Heart right ventricle (tissue), 16 donors: Measurements from ENCODE around the gene CERS4. TPM values are rescaled to one million over a fixed set of nuclear protein-coding genes. Genes with fewer than 3 reads are reported as not detected.
"Not testable (repeated sequence)": the region's sequence is repeated elsewhere in the genome, so short reads cannot be mapped to it uniquely, and the experiment has no call there.

Experiments
- ATAC-seq, 8 donors: fragments of 200-7000 bp; cut with Tn5 transposase; one replicate each; pipeline ENCODE4 v1.9.1; 2020; ENCODE audit warnings: mild to moderate bottlenecking in 8 of 8, moderate library complexity in 8 of 8, moderate number of reproducible peaks in 1 of 8
- DNase-seq, 2 donors: peaks; one replicate each; pipeline ENCODE4 v3.0.0-alpha.2; 2020
- H3K27ac ChIP-seq, 10 donors: fragments of 200-600 bp; sonication (generic) in 2 of 10; one replicate each; pipeline versions ENCODE4 v1.5.0 to v1.8.0; 2020 to 2022; ENCODE audit warnings: mild to moderate bottlenecking in 3 of 10
- H3K27me3 ChIP-seq, 7 donors: fragments of 200-600 bp; one replicate each; pipeline ENCODE4 v1.8.0; 2021 to 2022; ENCODE audit warnings: mild to moderate bottlenecking in 2 of 7
- H3K36me3 ChIP-seq, 9 donors: fragments of 200-600 bp; sonication (generic) in 1 of 9; one replicate each; pipeline versions ENCODE4 v1.5.0 to v1.8.0; 2020 to 2022; ENCODE audit warnings: mild to moderate bottlenecking in 2 of 9
- H3K4me1 ChIP-seq, 9 donors: fragments of 200-600 bp; sonication (generic) in 1 of 9; one replicate each; pipeline versions ENCODE4 v1.5.0 to v1.8.0; 2020 to 2022; ENCODE audit warnings: mild to moderate bottlenecking in 4 of 9
- H3K4me3 ChIP-seq, 10 donors: fragments of 200-600 bp; sonication (generic) in 2 of 10; one replicate each; pipeline versions ENCODE4 v1.5.0 to v1.8.0; 2020 to 2022; ENCODE audit warnings: mild to moderate bottlenecking in 7 of 10, moderate library complexity in 2 of 10
- H3K9me3 ChIP-seq, 11 donors: fragments of 200-600 bp in 10 of 11; sonication (generic) in 2 of 11; one replicate each; pipeline versions ENCODE4 v1.5.0 to v1.8.0; 2013 to 2022; ENCODE audit warnings: mild to moderate bottlenecking in 2 of 11, control low read depth in 1 of 11, moderate library complexity in 1 of 11
- CTCF ChIP-seq, 9 donors: fragments of 200-600 bp; sonication (generic) in 2 of 9; IDR thresholded peaks; one replicate each; pipeline versions ENCODE4 v1.5.0 to v1.8.0; 2021 to 2022; ENCODE audit warnings: antibody characterized with exemption in 9 of 9, mild to moderate bottlenecking in 5 of 9, moderate library complexity in 1 of 9
- WGBS, 2 donors: extraction: QIAGEN DNeasy Blood & Tissue Kit; methylation state at CpG; one replicate each; pipeline ENCODE4 v1.1.7; 2013; ENCODE audit warnings: inconsistent platforms in 1 of 2; 5-methylcytosine and 5-hydroxymethylcytosine counted together
- intact Hi-C, 10 donors: fragments of 100-400 bp; cut with DNase I; formaldehyde crosslinking; loops; one replicate each; pipeline versions ENCODE4 v1.11.1 to v1.14.2; 2022
- polyA plus RNA-seq, 2 donors: library from polyadenylated mRNA; stranded (reverse); fragments of 200-250 nt; gene quantifications; one replicate each; pipeline ENCODE4 v1.2.3, GENCODE V29; 2013
- total RNA-seq, 10 donors: library from RNA; stranded (reverse); fragmentation: NEBNext Ultra II Directional in 3 of 10; extraction: Animal tissue kit (Norgen Biotek cat#: 25700) in 3 of 10; gene quantifications; one replicate each; pipeline versions ENCODE4 v1.2.1 to v1.2.4, GENCODE V29; 2021 to 2023
- donor health status: Arrhythmogenic right ventricular cardiomyopathy.
- donor health status: ischemic (EF 13 %, LVEDD 7.1; RV severe dilation, severe dysfunction).
- donor health status: healthy with polysubstance abuse.
- donor health status: DM: no; HTN: yes; CAD: no.
- donor health status: DM: no; HTN: no; CAD: no.
- donor health status: ischemic (EF 25% LVEDD 6.9; RV normal size, moderate dysfunction).
- donor health status: ischemic (EF 25% LVEDD 5.7; RV mildly dilated, moderate dysfunction).
- donor health status: healthy.
- donor health status: DM: yes; HTN: yes; CAD: no.
- donor health status: Ischemic cardiomyopathy.
- donor health status: ischemic (EF 35%, LVEDD 5.7; RV mildly dilated, moderate dysfunction).
- donor health status: nonischemic (EF 11% LVEDD 7.7; RV severe dilation, severe dysfunction).
- donor health status: DM: yes; HTN: yes; CAD: no.
- donor health status: PGD.
- donor health status: ischemic (EF 29% LVEDD 5.4; RV normal size, mild dysfunction).
- donor health status: nonischemic (EF 23%, LVEDD 6.1; RV moderate dilation, normal function).

CERS4 gene
- total and polyA plus RNA-seq, 12 donors, result 13.9 to 28.9 (median 17.9) TPM

DNA sequence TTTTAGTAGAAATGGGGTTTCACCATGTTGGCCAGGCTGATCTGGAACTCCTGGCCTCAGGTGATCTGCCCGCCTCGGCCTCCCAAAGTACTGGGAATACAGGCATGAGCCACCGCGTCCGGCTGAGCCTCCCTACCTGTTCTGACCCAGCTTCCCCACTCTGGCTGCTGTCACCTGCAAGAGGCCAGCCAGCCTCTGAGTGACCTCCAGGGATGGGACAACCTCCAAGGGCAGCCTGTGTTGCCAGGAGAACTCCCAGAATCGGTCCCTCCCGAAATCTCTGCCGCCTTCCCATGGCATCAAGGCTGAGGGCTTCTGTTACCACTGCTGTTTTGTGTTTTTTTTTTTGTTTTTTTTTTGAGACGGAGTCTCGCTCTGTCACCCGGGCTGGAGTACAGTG is 11.3 kb downstream of the CERS4 start:
- H3K36me3 ChIP-seq, result peaks cover 0 to 3% (median 0%) of the 10 kb centered on the region in 9 donors
- no peak overlapping the region for H3K4me3 ChIP-seq
- no peaks in the 10 kb centered on the region for H3K27me3 ChIP-seq
- WGBS, 2 donors, result 86% methylated on average over 10 to 11 of the region's 11 CpGs
- H3K4me1 ChIP-seq, result peaks cover 0 to 14% (median 3%) of the 10 kb centered on the region in 9 donors
- intact Hi-C loops, result no loop called here
- no peak overlapping the region for H3K27ac ChIP-seq
- DNase-seq, result no peak
- TF ChIP-seq CTCF (IDR thresholded peaks at IDR 0.05), result no peak
- no peak for ATAC-seq
- H3K9me3 ChIP-seq, result no peaks in the 10 kb centered on the region

DNA sequence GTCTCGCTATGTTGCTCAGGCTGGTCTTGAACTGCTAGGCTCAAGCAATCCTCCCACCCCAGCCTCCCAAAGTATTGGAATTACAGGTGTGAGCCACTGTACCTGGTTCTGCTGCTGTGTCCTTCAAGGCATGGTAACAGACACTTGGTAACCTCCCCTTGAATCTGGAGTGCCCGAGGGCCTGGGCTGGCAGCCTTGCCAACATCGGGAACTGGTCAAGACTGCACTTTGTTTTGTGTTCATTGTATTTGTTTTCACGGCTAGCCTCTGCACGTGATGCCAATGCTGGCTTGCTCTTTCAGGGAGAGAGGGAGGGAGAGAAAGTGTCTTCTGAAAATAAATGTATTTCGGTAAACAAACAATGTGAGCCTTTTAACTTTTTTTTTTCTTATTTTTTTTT is 12.0 kb downstream of the CERS4 start:
- H3K4me3 ChIP-seq, result no peak overlapping the region
- H3K9me3 ChIP-seq, result no peaks in the 10 kb centered on the region
- intact Hi-C loops, result no loop called here
- H3K27ac ChIP-seq, result no peak overlapping the region
- H3K36me3 ChIP-seq, result peaks cover 0 to 3% (median 0%) of the 10 kb centered on the region in 9 donors
- DNase-seq (no peak), ATAC-seq (peak in 1 of 8 donors; percentile 29)
- WGBS, 2 donors, result 56 to 62% methylated on average over 6 of the region's 6 CpGs
- peaks cover 0 to 14% (median 3%) of the 10 kb centered on the region in 9 donors for H3K4me1 ChIP-seq
- TF ChIP-seq CTCF (IDR thresholded peaks at IDR 0.05), result no peak
- no peaks in the 10 kb centered on the region for H3K27me3 ChIP-seq

- WGBS, 2 donors, result 80% methylated on average over 7 of the region's 7 CpGs
- H3K9me3 ChIP-seq, ATAC-seq, H3K27me3 ChIP-seq, intact Hi-C loops, H3K36me3 ChIP-seq, H3K27ac ChIP-seq, DNase-seq, H3K4me3 ChIP-seq: not testable (repeated sequence)
- peaks cover 0 to 14% (median 6%) of the 10 kb centered on the region in 9 donors for H3K4me1 ChIP-seq
Observed at GRCh38 chr19:8223442-8223841, 14.3 kb downstream of the CERS4 start.

DNA sequence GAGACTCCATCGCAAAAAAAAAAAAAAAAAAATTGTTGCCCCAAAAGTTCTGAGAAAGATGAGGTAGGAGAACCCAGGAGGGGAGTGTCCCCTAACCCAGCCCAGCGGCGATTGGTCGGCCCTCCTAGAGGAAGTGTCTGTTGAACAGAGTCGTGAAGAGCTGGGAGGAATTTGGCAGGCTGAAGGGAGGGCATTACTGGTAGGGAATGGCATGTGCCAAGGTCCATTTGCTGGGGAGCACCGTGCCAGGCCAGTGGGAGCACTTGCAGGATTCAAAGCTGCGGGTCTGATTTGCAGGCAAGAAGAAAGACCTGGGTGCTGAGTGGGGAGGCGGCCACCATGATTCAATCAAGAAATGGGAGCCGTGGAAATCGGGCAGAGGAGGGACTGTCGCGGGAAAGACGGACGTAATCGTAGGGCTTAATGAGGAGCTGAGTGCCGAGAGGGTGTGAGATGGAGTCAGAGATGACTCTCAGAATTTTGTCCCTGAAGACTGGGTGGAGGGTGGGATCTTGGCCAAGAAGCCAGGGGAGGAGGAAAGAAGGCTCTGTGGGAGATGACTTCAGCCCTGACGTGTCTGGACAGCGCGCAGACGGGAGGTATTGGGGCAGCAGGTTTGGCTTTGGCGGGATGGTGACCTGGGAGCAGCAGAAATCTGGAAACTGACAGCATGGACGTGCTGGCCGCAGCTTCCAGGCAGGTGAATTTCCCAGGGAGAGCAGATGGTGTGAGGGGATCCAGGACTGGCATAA is 15.4 kb downstream of the CERS4 start:
- H3K4me3 ChIP-seq, result no peak overlapping the region
- intact Hi-C loops, result no loop called here
- DNase-seq (peak; percentile 30), ATAC-seq (peak; percentile 37 to 88 (median 72))
- no peaks in the 10 kb centered on the region for H3K36me3 ChIP-seq
- H3K27ac ChIP-seq, result no peak overlapping the region
- H3K27me3 ChIP-seq, result no peaks in the 10 kb centered on the region
- WGBS, 2 donors, result 54 to 60% methylated on average over 23 of the region's 23 CpGs
- TF ChIP-seq CTCF (IDR thresholded peaks at IDR 0.05), result no peak
- H3K9me3 ChIP-seq, result peaks cover 0 to 1% (median 0%) of the 10 kb centered on the region in 11 donors
- peaks cover 0 to 14% (median 6%) of the 10 kb centered on the region in 9 donors for H3K4me1 ChIP-seq

GRCh38 chr19:8231073-8231604 is 22.0 kb downstream of the CERS4 start:
- WGBS, 2 donors, result 67% methylated on average over 3 of the region's 3 CpGs
- Histone ChIP-seq H3K4me1 (peaks cover 0 to 3% (median 0%) of the 10 kb centered on the region in 9 donors), H3K4me3 (no peak overlapping the region), H3K27me3 (no peaks in the 10 kb centered on the region), H3K36me3 (peaks cover 0 to 17% (median 0%) of the 10 kb centered on the region in 9 donors), H3K27ac (no peak overlapping the region), H3K9me3 (peaks cover 0 to 22% (median 9%) of the 10 kb centered on the region in 11 donors)
- no peak for DNase-seq
- no peak for ATAC-seq
- intact Hi-C loops, result no loop called here
- TF ChIP-seq CTCF (IDR thresholded peaks at IDR 0.05), result no peak
